ENCODE results near the gene ARHGAP20.

ARHGAP20 gene

GRCh38 chr11:110587129-110587528 lies 125.1 kb downstream of the ARHGAP20 start:
- no peaks in the 10 kb centered on the region for H3K4me1 ChIP-seq (ENCODE audit: control insufficient read depth in 2 of 2, insufficient read depth in 1 of 2, low read depth in 1 of 2, low read length in 2 of 2)
- H3K4ac ChIP-seq (ENCODE audit: low read length): no peak overlapping the region
- H3K9ac ChIP-seq (ENCODE audit: low read depth, low read length, poor library complexity): no peak overlapping the region
- H2BK120ac ChIP-seq (ENCODE audit: low read depth, low read length): no peak overlapping the region
- WGBS, 2 donors (ENCODE audit: extremely low coverage in 2 of 2, insufficient read length in 2 of 2, insufficient replicate concordance in 1 of 2): no CpG with 5 or more reads among the region's 1 CpG
- H2AFZ ChIP-seq (ENCODE audit: low read length): no peak overlapping the region
- no peak overlapping the region for H3K23ac ChIP-seq (ENCODE audit: low read depth, low read length, poor library complexity)
- no peak overlapping the region for H4K91ac ChIP-seq (ENCODE audit: low read depth, low read length, poor library complexity)
- H3K18ac ChIP-seq (ENCODE audit: low read length): no peak overlapping the region
- H4K8ac ChIP-seq (ENCODE audit: low read depth, low read length): no peak overlapping the region
- DNase-seq (ENCODE audit: low spot score): no peak
- H2BK12ac ChIP-seq (ENCODE audit: low read length): no peak overlapping the region
- H3K36me3 ChIP-seq (replicated peaks in 1 of 2; ENCODE audit: control insufficient read depth in 2 of 2, insufficient read depth in 2 of 2, low read length in 2 of 2): no peaks in the 10 kb centered on the region
- no peak overlapping the region for H3K27ac ChIP-seq (replicated peaks; ENCODE audit: low read length)
- H2BK15ac ChIP-seq (ENCODE audit: low read length): no peak overlapping the region
- no peaks in the 10 kb centered on the region for H3K27me3 ChIP-seq (ENCODE audit: control insufficient read depth in 3 of 3, insufficient read depth in 3 of 3, low read depth in 1 of 3, low read length in 3 of 3)
- no peak overlapping the region for H2AK5ac ChIP-seq (ENCODE audit: low read depth, low read length)
- no peak overlapping the region for H3K4me3 ChIP-seq (ENCODE audit: low read length in 2 of 2)
- H3K14ac ChIP-seq (ENCODE audit: low read length): no peak overlapping the region
- no peak overlapping the region for H3K4me2 ChIP-seq (ENCODE audit: insufficient read depth, low read length, poor library complexity, severe bottlenecking)
- no peak overlapping the region for H2BK5ac ChIP-seq (ENCODE audit: low read length)
- no peaks in the 10 kb centered on the region for H3K9me3 ChIP-seq (replicated peaks in 1 of 2; ENCODE audit: control insufficient read depth in 2 of 2, insufficient read depth in 1 of 2, low read depth in 1 of 2, low read length in 2 of 2)
- no peaks in the 10 kb centered on the region for H3K79me1 ChIP-seq (ENCODE audit: low read depth, low read length)

GRCh38 chr11:110584150-110584549 lies 128.1 kb downstream of the ARHGAP20 start:
- H2BK5ac ChIP-seq (ENCODE audit: low read length): no peak overlapping the region
- H3K9ac ChIP-seq (ENCODE audit: low read depth, low read length, poor library complexity): no peak overlapping the region
- H2BK15ac ChIP-seq (ENCODE audit: low read length): no peak overlapping the region
- no peak overlapping the region for H2AFZ ChIP-seq (ENCODE audit: low read length)
- H2BK12ac ChIP-seq (ENCODE audit: low read length): no peak overlapping the region
- no CpG with 5 or more reads among the region's 1 CpG for WGBS, 2 donors (ENCODE audit: extremely low coverage in 2 of 2, insufficient read length in 2 of 2, insufficient replicate concordance in 1 of 2)
- no peaks in the 10 kb centered on the region for H3K79me1 ChIP-seq (ENCODE audit: low read depth, low read length)
- DNase-seq (ENCODE audit: low spot score): no peak
- H3K27me3 ChIP-seq (ENCODE audit: control insufficient read depth in 3 of 3, insufficient read depth in 3 of 3, low read depth in 1 of 3, low read length in 3 of 3): no peaks in the 10 kb centered on the region
- no peak overlapping the region for H3K27ac ChIP-seq (replicated peaks; ENCODE audit: low read length)
- H3K23ac ChIP-seq (ENCODE audit: low read depth, low read length, poor library complexity): no peak overlapping the region
- H3K14ac ChIP-seq (ENCODE audit: low read length): no peak overlapping the region
- no peak overlapping the region for H3K4me2 ChIP-seq (ENCODE audit: insufficient read depth, low read length, poor library complexity, severe bottlenecking)
- H2AK5ac ChIP-seq (ENCODE audit: low read depth, low read length): no peak overlapping the region
- H3K4me1 ChIP-seq (ENCODE audit: control insufficient read depth in 2 of 2, insufficient read depth in 1 of 2, low read depth in 1 of 2, low read length in 2 of 2): no peaks in the 10 kb centered on the region
- no peak overlapping the region for H3K4me3 ChIP-seq (ENCODE audit: low read length in 2 of 2)
- no peaks in the 10 kb centered on the region for H3K36me3 ChIP-seq (replicated peaks in 1 of 2; ENCODE audit: control insufficient read depth in 2 of 2, insufficient read depth in 2 of 2, low read length in 2 of 2)
- H3K9me3 ChIP-seq (replicated peaks in 1 of 2; ENCODE audit: control insufficient read depth in 2 of 2, insufficient read depth in 1 of 2, low read depth in 1 of 2, low read length in 2 of 2): no peaks in the 10 kb centered on the region
- H3K18ac ChIP-seq (ENCODE audit: low read length): no peak overlapping the region
- H2BK120ac ChIP-seq (ENCODE audit: low read depth, low read length): no peak overlapping the region
- H4K8ac ChIP-seq (ENCODE audit: low read depth, low read length): no peak overlapping the region
- H3K4ac ChIP-seq (ENCODE audit: low read length): no peak overlapping the region
- no peak overlapping the region for H4K91ac ChIP-seq (ENCODE audit: low read depth, low read length, poor library complexity)

GRCh38 chr11:110582728-110583432 lies 129.4 kb downstream of the ARHGAP20 start:
- Histone ChIP-seq H3K27ac (replicated peaks; ENCODE audit: low read length) (no peak overlapping the region), H3K9ac (ENCODE audit: low read depth, low read length, poor library complexity) (no peak overlapping the region), H3K14ac (ENCODE audit: low read length) (no peak overlapping the region), H3K4me1 (ENCODE audit: control insufficient read depth in 2 of 2, insufficient read depth in 1 of 2, low read depth in 1 of 2, low read length in 2 of 2) (no peaks in the 10 kb centered on the region), H2BK5ac (ENCODE audit: low read length) (no peak overlapping the region), H3K18ac (ENCODE audit: low read length) (no peak overlapping the region), H4K8ac (ENCODE audit: low read depth, low read length) (no peak overlapping the region), H3K23ac (ENCODE audit: low read depth, low read length, poor library complexity) (no peak overlapping the region), H3K4me2 (ENCODE audit: insufficient read depth, low read length, poor library complexity, severe bottlenecking) (no peak overlapping the region), H4K91ac (ENCODE audit: low read depth, low read length, poor library complexity) (no peak overlapping the region), H3K4me3 (ENCODE audit: low read length in 2 of 2) (no peak overlapping the region), H3K27me3 (ENCODE audit: control insufficient read depth in 3 of 3, insufficient read depth in 3 of 3, low read depth in 1 of 3, low read length in 3 of 3) (no peaks in the 10 kb centered on the region), H3K9me3 (replicated peaks in 1 of 2; ENCODE audit: control insufficient read depth in 2 of 2, insufficient read depth in 1 of 2, low read depth in 1 of 2, low read length in 2 of 2) (no peaks in the 10 kb centered on the region), H3K36me3 (replicated peaks in 1 of 2; ENCODE audit: control insufficient read depth in 2 of 2, insufficient read depth in 2 of 2, low read length in 2 of 2) (no peaks in the 10 kb centered on the region), H2BK15ac (ENCODE audit: low read length) (no peak overlapping the region), H2AFZ (ENCODE audit: low read length) (no peak overlapping the region), H2BK120ac (ENCODE audit: low read depth, low read length) (no peak overlapping the region), H3K4ac (ENCODE audit: low read length) (no peak overlapping the region), H3K79me1 (ENCODE audit: low read depth, low read length) (no peaks in the 10 kb centered on the region), H2BK12ac (ENCODE audit: low read length) (no peak overlapping the region), H2AK5ac (ENCODE audit: low read depth, low read length) (no peak overlapping the region)
- no peak for DNase-seq (ENCODE audit: low spot score)
- WGBS, 2 donors (ENCODE audit: extremely low coverage in 2 of 2, insufficient read length in 2 of 2, insufficient replicate concordance in 1 of 2): no CpG with 5 or more reads among the region's 2 CpGs

GRCh38 chr11:110580571-110580970 lies 131.7 kb downstream of the ARHGAP20 start:
- Histone ChIP-seq H2BK5ac (ENCODE audit: low read length) (no peak overlapping the region), H3K36me3 (replicated peaks in 1 of 2; ENCODE audit: control insufficient read depth in 2 of 2, insufficient read depth in 2 of 2, low read length in 2 of 2) (no peaks in the 10 kb centered on the region), H2BK15ac (ENCODE audit: low read length) (no peak overlapping the region), H3K4me1 (ENCODE audit: control insufficient read depth in 2 of 2, insufficient read depth in 1 of 2, low read depth in 1 of 2, low read length in 2 of 2) (no peaks in the 10 kb centered on the region), H2BK12ac (ENCODE audit: low read length) (no peak overlapping the region), H3K18ac (ENCODE audit: low read length) (no peak overlapping the region), H3K9ac (ENCODE audit: low read depth, low read length, poor library complexity) (no peak overlapping the region), H3K4me3 (ENCODE audit: low read length in 2 of 2) (no peak overlapping the region), H3K4ac (ENCODE audit: low read length) (no peak overlapping the region), H2BK120ac (ENCODE audit: low read depth, low read length) (no peak overlapping the region), H2AFZ (ENCODE audit: low read length) (no peak overlapping the region), H3K23ac (ENCODE audit: low read depth, low read length, poor library complexity) (no peak overlapping the region), H3K9me3 (replicated peaks in 1 of 2; ENCODE audit: control insufficient read depth in 2 of 2, insufficient read depth in 1 of 2, low read depth in 1 of 2, low read length in 2 of 2) (no peaks in the 10 kb centered on the region), H3K14ac (ENCODE audit: low read length) (no peak overlapping the region), H3K27me3 (ENCODE audit: control insufficient read depth in 3 of 3, insufficient read depth in 3 of 3, low read depth in 1 of 3, low read length in 3 of 3) (no peaks in the 10 kb centered on the region), H4K91ac (ENCODE audit: low read depth, low read length, poor library complexity) (no peak overlapping the region), H3K4me2 (ENCODE audit: insufficient read depth, low read length, poor library complexity, severe bottlenecking) (no peak overlapping the region), H2AK5ac (ENCODE audit: low read depth, low read length) (no peak overlapping the region), H3K27ac (replicated peaks; ENCODE audit: low read length) (no peak overlapping the region), H4K8ac (ENCODE audit: low read depth, low read length) (no peak overlapping the region), H3K79me1 (ENCODE audit: low read depth, low read length) (no peaks in the 10 kb centered on the region)
- DNase-seq (ENCODE audit: low spot score): no peak
- no CpG with 5 or more reads among the region's 8 CpGs for WGBS, 2 donors (ENCODE audit: extremely low coverage in 2 of 2, insufficient read length in 2 of 2, insufficient replicate concordance in 1 of 2)
